Measurements from ENCODE around the gene ILKAP.

- TF ChIP-seq, protein P1, sequence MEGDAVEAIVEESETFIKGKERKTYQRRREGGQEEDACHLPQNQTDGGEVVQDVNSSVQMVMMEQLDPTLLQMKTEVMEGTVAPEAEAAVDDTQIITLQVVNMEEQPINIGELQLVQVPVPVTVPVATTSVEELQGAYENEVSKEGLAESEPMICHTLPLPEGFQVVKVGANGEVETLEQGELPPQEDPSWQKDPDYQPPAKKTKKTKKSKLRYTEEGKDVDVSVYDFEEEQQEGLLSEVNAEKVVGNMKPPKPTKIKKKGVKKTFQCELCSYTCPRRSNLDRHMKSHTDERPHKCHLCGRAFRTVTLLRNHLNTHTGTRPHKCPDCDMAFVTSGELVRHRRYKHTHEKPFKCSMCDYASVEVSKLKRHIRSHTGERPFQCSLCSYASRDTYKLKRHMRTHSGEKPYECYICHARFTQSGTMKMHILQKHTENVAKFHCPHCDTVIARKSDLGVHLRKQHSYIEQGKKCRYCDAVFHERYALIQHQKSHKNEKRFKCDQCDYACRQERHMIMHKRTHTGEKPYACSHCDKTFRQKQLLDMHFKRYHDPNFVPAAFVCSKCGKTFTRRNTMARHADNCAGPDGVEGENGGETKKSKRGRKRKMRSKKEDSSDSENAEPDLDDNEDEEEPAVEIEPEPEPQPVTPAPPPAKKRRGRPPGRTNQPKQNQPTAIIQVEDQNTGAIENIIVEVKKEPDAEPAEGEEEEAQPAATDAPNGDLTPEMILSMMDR (IDR thresholded peaks at IDR 0.05) = no peak
- no peak for TF ChIP-seq EZH2 (IDR thresholded peaks at IDR 0.05; ENCODE audit: borderline replicate concordance, insufficient read depth, low read depth, low read length, poor library complexity, severe bottlenecking)
Measured at GRCh38 chr2:238124488-238125126, 78.9 kb downstream of the ILKAP start.
